WTC11 (cell line): ENCODE data around the gene CWH43. TPM values are rescaled to one million over a fixed set of nuclear protein-coding genes. Genes with fewer than 3 reads are reported as not detected.
"Not testable (repeated sequence)": the region's sequence is repeated elsewhere in the genome, so short reads cannot be mapped to it uniquely, and the experiment has no call there.

Experiments used
- ATAC-seq: fragments of 200-7000 bp; cut with Tn5 transposase; 2 replicates; pipeline ENCODE4 v1.10.0; 2021; ENCODE audit warnings: mild to moderate bottlenecking, moderate library complexity
- CTCF ChIA-PET: fragments of 300-600 bp; sonication (Branson Sonifier 250); formaldehyde crosslinking; loops from one replicate; lab custom pipeline; 2021; ENCODE audit warnings: antibody characterized with exemption; lab: Charles Lee
- POLR2A ChIA-PET: fragments of 350-600 bp; sonication (Branson Sonifier 250); formaldehyde crosslinking; loops from one replicate; lab custom pipeline; 2021; ENCODE audit warnings: antibody characterized with exemption; lab: Charles Lee
- DNase-seq: peaks from one replicate; pipeline ENCODE4 v3.0.0; 2021; ENCODE audit warnings: low spot score
- H3K27ac Mint-ChIP-seq: 2 replicates; pipeline ENCODE4 v1.8.0; 2021; ENCODE audit warnings: mixed read lengths
- H3K27me3 Mint-ChIP-seq: 2 replicates; pipeline ENCODE4 v1.8.0; 2021; ENCODE audit warnings: low read depth, mild to moderate bottlenecking, moderate library complexity, mixed read lengths
- H3K36me3 Mint-ChIP-seq: 2 replicates; pipeline ENCODE4 v1.8.0; 2021; ENCODE audit warnings: mixed read lengths
- H3K4me1 Mint-ChIP-seq: 2 replicates; pipeline ENCODE4 v1.8.0; 2022; ENCODE audit warnings: mixed read lengths
- H3K4me3 Mint-ChIP-seq: 2 replicates; pipeline ENCODE4 v1.8.0; 2021; ENCODE audit warnings: mild to moderate bottlenecking, moderate library complexity, mixed read lengths
- H3K9me3 Mint-ChIP-seq: 2 replicates; pipeline ENCODE4 v1.8.0; 2021; ENCODE audit warnings: mixed read lengths
- ATF1 ChIP-seq: sonication (generic); formaldehyde crosslinking; IDR thresholded peaks from 2 replicates; pipeline ENCODE4 v1.8.1; 2023; ENCODE audit warnings: mild to moderate bottlenecking, moderate library complexity, missing genetic modification reagents
- CREM ChIP-seq: sonication (generic); formaldehyde crosslinking; IDR thresholded peaks from 2 replicates; pipeline ENCODE4 v1.8.1; 2022; ENCODE audit warnings: mild to moderate bottlenecking, missing genetic modification reagents, moderate library complexity
- ELF4 ChIP-seq: sonication (generic); formaldehyde crosslinking; IDR thresholded peaks from 2 replicates; pipeline ENCODE4 v1.8.1; 2022; ENCODE audit warnings: low read depth, mild to moderate bottlenecking, moderate library complexity, missing genetic modification reagents
- EMX1 ChIP-seq: fragments of 250-450 bp; sonication (Bioruptor Pico); IDR thresholded peaks from 2 replicates; pipeline ENCODE4 v1.8.0; 2021; ENCODE audit warnings: mild to moderate bottlenecking
- ESRRA ChIP-seq: sonication (generic); formaldehyde crosslinking; IDR thresholded peaks from 2 replicates; pipeline ENCODE4 v1.8.1; 2022; ENCODE audit warnings: mild to moderate bottlenecking, missing genetic modification reagents, borderline replicate concordance
- FOXJ3 ChIP-seq: sonication (generic); formaldehyde crosslinking; IDR thresholded peaks from 2 replicates; pipeline ENCODE4 v1.9.0; 2021; ENCODE audit warnings: missing genetic modification reagents, mild to moderate bottlenecking, borderline replicate concordance
- NFATC4 ChIP-seq: fragments of 250-450 bp; sonication (Bioruptor Pico); IDR thresholded peaks from 2 replicates; pipeline ENCODE4 v1.9.0; 2021; ENCODE audit warnings: mild to moderate bottlenecking
- NFE2L1 ChIP-seq: sonication (generic); formaldehyde crosslinking; IDR thresholded peaks from 2 replicates; pipeline ENCODE4 v1.8.1; 2023; ENCODE audit warnings: missing genetic modification reagents
- NR1H2 ChIP-seq: sonication (generic); formaldehyde crosslinking; IDR thresholded peaks from 2 replicates; pipeline ENCODE4 v1.9.0; 2021; ENCODE audit warnings: mild to moderate bottlenecking, moderate library complexity, missing genetic modification reagents
- ZBTB21 ChIP-seq: sonication (generic); formaldehyde crosslinking; IDR thresholded peaks from 2 replicates; pipeline ENCODE4 v1.8.1; 2023; ENCODE audit warnings: mild to moderate bottlenecking, missing genetic modification reagents, borderline replicate concordance
- ZNF425 ChIP-seq: fragments of 250-450 bp; sonication (Bioruptor Pico); conservative IDR thresholded peaks from 2 replicates; pipeline ENCODE4 v1.9.0; 2021; ENCODE audit warnings: mild to moderate bottlenecking
- total RNA-seq: library from RNA; stranded (reverse); gene quantifications from 3 replicates; pipeline ENCODE4 v1.2.3, GENCODE V29; 2021
- TF ChIP-seq, protein P1 (sequence below): sonication (generic); formaldehyde crosslinking; IDR thresholded peaks from 2 replicates; pipeline ENCODE4 v1.8.0; 2022; ENCODE audit warnings: missing genetic modification reagents
- TF ChIP-seq, protein P2 (sequence below): sonication (generic); formaldehyde crosslinking; IDR thresholded peaks from 2 replicates; pipeline ENCODE4 v1.8.0; 2023; ENCODE audit warnings: missing genetic modification reagents, mild to moderate bottlenecking, borderline replicate concordance
- TF ChIP-seq, protein P3 (sequence below): fragments of 250-450 bp; sonication (Bioruptor Pico); IDR thresholded peaks from 2 replicates; pipeline ENCODE4 v1.9.0; 2021; ENCODE audit warnings: mild to moderate bottlenecking
- TF ChIP-seq, protein P4 (sequence below): sonication (generic); formaldehyde crosslinking; IDR thresholded peaks from 2 replicates; pipeline ENCODE4 v1.8.1; 2023; ENCODE audit warnings: mild to moderate bottlenecking, moderate library complexity, missing genetic modification reagents

Gene CWH43
- total RNA-seq, 1 experiment from 2014 or later, result not detected

DNA sequence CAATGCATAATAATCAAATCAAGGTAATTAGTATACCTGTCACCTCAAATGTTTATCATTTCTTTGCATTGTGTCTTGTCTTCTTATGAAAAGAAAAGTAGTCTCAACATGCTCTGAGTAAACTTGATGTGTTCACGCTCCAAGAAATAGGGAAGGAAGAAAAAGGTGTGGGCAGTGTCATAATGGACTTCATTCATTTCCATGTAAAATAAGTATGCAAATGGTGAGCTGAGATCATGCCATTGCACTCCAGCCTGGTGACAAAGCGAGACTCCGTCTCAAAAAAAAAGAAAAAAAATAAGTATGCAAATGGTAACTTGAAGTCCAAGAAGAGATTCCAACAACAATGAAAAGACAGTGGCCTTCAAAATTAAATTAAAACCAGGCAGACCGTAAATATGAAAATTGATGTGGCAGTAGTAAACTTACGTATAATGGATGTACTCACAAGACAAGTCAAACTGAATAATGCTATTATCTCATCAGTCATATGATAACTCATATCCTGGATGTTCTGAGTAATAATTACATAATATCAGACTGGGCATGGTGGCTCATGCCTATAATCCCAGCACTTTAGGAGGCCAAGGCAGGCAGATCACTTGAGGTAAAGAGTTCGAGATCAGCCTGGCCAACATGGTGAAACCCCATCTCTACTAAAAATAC, 6.0 kb upstream of the CWH43 start:
- Mint-ChIP-seq H3K36me3 (no peaks in the 10 kb centered on the region), H3K4me3 (no peak overlapping the region), H3K9me3 (peaks cover 15% of the 10 kb centered on the region), H3K27ac (no peak overlapping the region), H3K4me1 (no peaks in the 10 kb centered on the region), H3K27me3 (peaks cover 30% of the 10 kb centered on the region)
- ATAC-seq, result no peak
- no peak for TF ChIP-seq NFATC4 (CRISPR knock-in tag)
- no peak for TF ChIP-seq NR1H2 (CRISPR knock-in tag)
- TF ChIP-seq ESRRA (CRISPR knock-in tag), result no peak
- TF ChIP-seq ELF4, result no peak
- TF ChIP-seq EMX1 (CRISPR knock-in tag), result no peak
- TF ChIP-seq, protein P1, sequence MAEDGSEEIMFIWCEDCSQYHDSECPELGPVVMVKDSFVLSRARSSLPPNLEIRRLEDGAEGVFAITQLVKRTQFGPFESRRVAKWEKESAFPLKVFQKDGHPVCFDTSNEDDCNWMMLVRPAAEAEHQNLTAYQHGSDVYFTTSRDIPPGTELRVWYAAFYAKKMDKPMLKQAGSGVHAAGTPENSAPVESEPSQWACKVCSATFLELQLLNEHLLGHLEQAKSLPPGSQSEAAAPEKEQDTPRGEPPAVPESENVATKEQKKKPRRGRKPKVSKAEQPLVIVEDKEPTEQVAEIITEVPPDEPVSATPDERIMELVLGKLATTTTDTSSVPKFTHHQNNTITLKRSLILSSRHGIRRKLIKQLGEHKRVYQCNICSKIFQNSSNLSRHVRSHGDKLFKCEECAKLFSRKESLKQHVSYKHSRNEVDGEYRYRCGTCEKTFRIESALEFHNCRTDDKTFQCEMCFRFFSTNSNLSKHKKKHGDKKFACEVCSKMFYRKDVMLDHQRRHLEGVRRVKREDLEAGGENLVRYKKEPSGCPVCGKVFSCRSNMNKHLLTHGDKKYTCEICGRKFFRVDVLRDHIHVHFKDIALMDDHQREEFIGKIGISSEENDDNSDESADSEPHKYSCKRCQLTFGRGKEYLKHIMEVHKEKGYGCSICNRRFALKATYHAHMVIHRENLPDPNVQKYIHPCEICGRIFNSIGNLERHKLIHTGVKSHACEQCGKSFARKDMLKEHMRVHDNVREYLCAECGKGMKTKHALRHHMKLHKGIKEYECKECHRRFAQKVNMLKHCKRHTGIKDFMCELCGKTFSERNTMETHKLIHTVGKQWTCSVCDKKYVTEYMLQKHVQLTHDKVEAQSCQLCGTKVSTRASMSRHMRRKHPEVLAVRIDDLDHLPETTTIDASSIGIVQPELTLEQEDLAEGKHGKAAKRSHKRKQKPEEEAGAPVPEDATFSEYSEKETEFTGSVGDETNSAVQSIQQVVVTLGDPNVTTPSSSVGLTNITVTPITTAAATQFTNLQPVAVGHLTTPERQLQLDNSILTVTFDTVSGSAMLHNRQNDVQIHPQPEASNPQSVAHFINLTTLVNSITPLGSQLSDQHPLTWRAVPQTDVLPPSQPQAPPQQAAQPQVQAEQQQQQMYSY (CRISPR knock-in tag), result no peak
- no peak for TF ChIP-seq CREM (CRISPR knock-in tag)
- no peak for DNase-seq
- CTCF ChIA-PET, result no interaction called here
- POLR2A ChIA-PET, result no interaction called here

DNA sequence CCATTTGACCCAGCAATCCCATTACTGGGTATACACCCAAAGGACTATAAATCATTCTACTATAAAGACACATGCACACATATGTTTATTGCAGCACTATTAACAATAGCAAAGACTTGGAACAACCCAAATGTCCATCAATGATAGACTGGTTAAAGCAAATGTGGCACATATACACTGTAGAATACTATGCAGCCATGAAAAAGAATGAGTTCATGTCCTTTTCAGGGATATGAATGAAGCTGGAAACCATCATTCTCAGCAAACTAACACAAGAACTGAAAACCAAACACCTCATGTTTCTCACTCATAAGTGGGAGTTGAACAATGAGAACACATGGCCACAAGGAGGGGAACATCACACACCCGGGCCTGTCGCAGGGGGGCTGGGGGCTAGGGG, 2.1 kb upstream of the CWH43 start:
- POLR2A ChIA-PET, H3K4me1 Mint-ChIP-seq, DNase-seq, H3K4me3 Mint-ChIP-seq, H3K27ac Mint-ChIP-seq, CTCF ChIA-PET, ATAC-seq, H3K36me3 Mint-ChIP-seq: not testable (repeated sequence)
- H3K9me3 Mint-ChIP-seq, result peaks cover 18% of the 10 kb centered on the region
- H3K27me3 Mint-ChIP-seq, result peaks cover 65% of the 10 kb centered on the region

- 0 out of 2 replicates have a peak, but pooled peaks cover 2% of the 10 kb centered on the region for H3K4me1 Mint-ChIP-seq
- H3K27me3 Mint-ChIP-seq, result peaks cover 73% of the 10 kb centered on the region
- peak overlapping the region; percentile 66 for H3K4me3 Mint-ChIP-seq
- POLR2A ChIA-PET, result no interaction called here
- ATAC-seq, result no peak; the same call in 1 of the 2 replicates
- TF ChIP-seq ATF1 (CRISPR knock-in tag) (0 out of 2 replicates have a peak, but pooled peaks have one; percentile 5), ZBTB21 (CRISPR knock-in tag) (no peak)
- TF ChIP-seq, all 79 proteins: peak for 1
- Mint-ChIP-seq H3K36me3 (no peaks in the 10 kb centered on the region), H3K9me3 (peaks cover 30% of the 10 kb centered on the region), H3K27ac (no peak overlapping the region)
- no peak for DNase-seq
- CTCF ChIA-PET, result interaction anchor here (1.7 kb wide), 1 partner anchor 42 kb away, joined by 8 read pairs; no protein-coding TSS in a partner anchor
These were observed 486 bp upstream of the CWH43 start for GRCh38 chr4:48985602-48985975.

GRCh38 chr4:48986654-48987164, 634 bp downstream of the CWH43 start:
- H3K4me1 Mint-ChIP-seq, result 0 out of 2 replicates have a peak, but pooled peaks cover 2% of the 10 kb centered on the region
- H3K27me3 Mint-ChIP-seq, result peaks cover 73% of the 10 kb centered on the region
- H3K36me3 Mint-ChIP-seq, result no peaks in the 10 kb centered on the region
- POLR2A ChIA-PET, result no interaction called here
- peak overlapping the region; percentile 66 for H3K4me3 Mint-ChIP-seq
- peaks cover 34% of the 10 kb centered on the region for H3K9me3 Mint-ChIP-seq
- CTCF ChIA-PET, result interaction anchor here (0.6 to 1.7 kb wide), 3 partner anchors 11 to 43 kb away, joined by 3 to 8 read pairs (median 3); no protein-coding TSS in a partner anchor
- no peak overlapping the region for H3K27ac Mint-ChIP-seq
- no peak for DNase-seq
- no peak for ATAC-seq
- TF ChIP-seq ESRRA (CRISPR knock-in tag), result no peak
- TF ChIP-seq, protein P2, sequence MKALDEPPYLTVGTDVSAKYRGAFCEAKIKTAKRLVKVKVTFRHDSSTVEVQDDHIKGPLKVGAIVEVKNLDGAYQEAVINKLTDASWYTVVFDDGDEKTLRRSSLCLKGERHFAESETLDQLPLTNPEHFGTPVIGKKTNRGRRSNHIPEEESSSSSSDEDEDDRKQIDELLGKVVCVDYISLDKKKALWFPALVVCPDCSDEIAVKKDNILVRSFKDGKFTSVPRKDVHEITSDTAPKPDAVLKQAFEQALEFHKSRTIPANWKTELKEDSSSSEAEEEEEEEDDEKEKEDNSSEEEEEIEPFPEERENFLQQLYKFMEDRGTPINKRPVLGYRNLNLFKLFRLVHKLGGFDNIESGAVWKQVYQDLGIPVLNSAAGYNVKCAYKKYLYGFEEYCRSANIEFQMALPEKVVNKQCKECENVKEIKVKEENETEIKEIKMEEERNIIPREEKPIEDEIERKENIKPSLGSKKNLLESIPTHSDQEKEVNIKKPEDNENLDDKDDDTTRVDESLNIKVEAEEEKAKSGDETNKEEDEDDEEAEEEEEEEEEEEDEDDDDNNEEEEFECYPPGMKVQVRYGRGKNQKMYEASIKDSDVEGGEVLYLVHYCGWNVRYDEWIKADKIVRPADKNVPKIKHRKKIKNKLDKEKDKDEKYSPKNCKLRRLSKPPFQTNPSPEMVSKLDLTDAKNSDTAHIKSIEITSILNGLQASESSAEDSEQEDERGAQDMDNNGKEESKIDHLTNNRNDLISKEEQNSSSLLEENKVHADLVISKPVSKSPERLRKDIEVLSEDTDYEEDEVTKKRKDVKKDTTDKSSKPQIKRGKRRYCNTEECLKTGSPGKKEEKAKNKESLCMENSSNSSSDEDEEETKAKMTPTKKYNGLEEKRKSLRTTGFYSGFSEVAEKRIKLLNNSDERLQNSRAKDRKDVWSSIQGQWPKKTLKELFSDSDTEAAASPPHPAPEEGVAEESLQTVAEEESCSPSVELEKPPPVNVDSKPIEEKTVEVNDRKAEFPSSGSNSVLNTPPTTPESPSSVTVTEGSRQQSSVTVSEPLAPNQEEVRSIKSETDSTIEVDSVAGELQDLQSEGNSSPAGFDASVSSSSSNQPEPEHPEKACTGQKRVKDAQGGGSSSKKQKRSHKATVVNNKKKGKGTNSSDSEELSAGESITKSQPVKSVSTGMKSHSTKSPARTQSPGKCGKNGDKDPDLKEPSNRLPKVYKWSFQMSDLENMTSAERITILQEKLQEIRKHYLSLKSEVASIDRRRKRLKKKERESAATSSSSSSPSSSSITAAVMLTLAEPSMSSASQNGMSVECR (CRISPR knock-in tag), result no peak
- TF ChIP-seq NFE2L1, result no peak
- no peak for TF ChIP-seq ZNF425
- TF ChIP-seq, protein P3, sequence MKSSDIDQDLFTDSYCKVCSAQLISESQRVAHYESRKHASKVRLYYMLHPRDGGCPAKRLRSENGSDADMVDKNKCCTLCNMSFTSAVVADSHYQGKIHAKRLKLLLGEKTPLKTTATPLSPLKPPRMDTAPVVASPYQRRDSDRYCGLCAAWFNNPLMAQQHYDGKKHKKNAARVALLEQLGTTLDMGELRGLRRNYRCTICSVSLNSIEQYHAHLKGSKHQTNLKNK (CRISPR knock-in tag), result no peak
- TF ChIP-seq ELF4, result no peak
- no peak for TF ChIP-seq FOXJ3
- TF ChIP-seq, protein P4, sequence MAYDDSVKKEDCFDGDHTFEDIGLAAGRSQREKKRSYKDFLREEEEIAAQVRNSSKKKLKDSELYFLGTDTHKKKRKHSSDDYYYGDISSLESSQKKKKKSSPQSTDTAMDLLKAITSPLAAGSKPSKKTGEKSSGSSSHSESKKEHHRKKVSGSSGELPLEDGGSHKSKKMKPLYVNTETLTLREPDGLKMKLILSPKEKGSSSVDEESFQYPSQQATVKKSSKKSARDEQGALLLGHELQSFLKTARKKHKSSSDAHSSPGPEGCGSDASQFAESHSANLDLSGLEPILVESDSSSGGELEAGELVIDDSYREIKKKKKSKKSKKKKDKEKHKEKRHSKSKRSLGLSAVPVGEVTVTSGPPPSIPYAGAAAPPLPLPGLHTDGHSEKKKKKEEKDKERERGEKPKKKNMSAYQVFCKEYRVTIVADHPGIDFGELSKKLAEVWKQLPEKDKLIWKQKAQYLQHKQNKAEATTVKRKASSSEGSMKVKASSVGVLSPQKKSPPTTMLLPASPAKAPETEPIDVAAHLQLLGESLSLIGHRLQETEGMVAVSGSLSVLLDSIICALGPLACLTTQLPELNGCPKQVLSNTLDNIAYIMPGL (CRISPR knock-in tag), result no peak
